HUDEP-2 (cell line): ENCODE measurements around the gene RAB23.

Experiments
- DNase-seq, 76 experiments: peaks; one replicate each; lab custom pipeline; 2025; ENCODE audit not compliant: unreplicated experiment in 76 of 76; lab: John Stamatoyannopoulos, UW

Gene RAB23

GRCh38 chr6:57141451-57142177 lies 80.5 kb downstream of the RAB23 start:
- DNase-seq, result no peak

GRCh38 chr6:57138026-57138425 lies 84.1 kb downstream of the RAB23 start:
- DNase-seq, result no peak

- DNase-seq, result no peak
Observed at GRCh38 chr6:57137350-57137749, 84.8 kb downstream of the RAB23 start.
